GM12864 (cell line): ENCODE measurements around the gene THRB.

ENCODE experiments used
- DNase-seq: peaks from one replicate; pipeline ENCODE4 v3.0.0-alpha.2; 2011; ENCODE audit warnings: low read depth
- H3K4me3 ChIP-seq: 2 replicates; pipeline ENCODE4 v1.5.1; 2011; ENCODE audit warnings: mild to moderate bottlenecking, low read depth, low read length, control low read depth
- TF ChIP-seq, protein P1 (sequence below): IDR thresholded peaks from 2 replicates; pipeline ENCODE4 v1.5.1; 2011; ENCODE audit warnings: low read depth, mild to moderate bottlenecking, moderate library complexity, low read length, control low read depth, inconsistent platforms; ENCODE audit errors: missing control alignments

The THRB gene

DNA sequence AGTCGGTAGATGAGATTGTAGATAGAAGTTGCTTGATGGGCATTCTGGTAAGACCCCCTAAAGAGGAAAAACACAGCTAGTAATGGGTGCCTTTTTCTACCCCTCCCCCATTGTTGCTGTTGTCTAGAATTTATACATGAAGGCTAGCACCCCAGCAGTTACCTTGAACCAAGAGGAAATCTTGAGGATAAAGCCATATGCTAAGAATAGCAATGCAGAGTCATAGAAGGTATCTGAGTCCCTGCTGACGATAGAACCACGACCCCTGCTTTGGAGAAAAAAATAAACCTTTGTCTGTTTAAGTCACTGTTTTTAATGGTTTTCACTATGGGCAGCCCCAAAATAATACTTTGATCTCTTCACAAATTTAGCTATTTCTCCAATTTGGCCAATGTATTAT is 162.6 kb downstream of the THRB start:
- no peak overlapping the region for H3K4me3 ChIP-seq
- DNase-seq, result no peak
- TF ChIP-seq, protein P1, sequence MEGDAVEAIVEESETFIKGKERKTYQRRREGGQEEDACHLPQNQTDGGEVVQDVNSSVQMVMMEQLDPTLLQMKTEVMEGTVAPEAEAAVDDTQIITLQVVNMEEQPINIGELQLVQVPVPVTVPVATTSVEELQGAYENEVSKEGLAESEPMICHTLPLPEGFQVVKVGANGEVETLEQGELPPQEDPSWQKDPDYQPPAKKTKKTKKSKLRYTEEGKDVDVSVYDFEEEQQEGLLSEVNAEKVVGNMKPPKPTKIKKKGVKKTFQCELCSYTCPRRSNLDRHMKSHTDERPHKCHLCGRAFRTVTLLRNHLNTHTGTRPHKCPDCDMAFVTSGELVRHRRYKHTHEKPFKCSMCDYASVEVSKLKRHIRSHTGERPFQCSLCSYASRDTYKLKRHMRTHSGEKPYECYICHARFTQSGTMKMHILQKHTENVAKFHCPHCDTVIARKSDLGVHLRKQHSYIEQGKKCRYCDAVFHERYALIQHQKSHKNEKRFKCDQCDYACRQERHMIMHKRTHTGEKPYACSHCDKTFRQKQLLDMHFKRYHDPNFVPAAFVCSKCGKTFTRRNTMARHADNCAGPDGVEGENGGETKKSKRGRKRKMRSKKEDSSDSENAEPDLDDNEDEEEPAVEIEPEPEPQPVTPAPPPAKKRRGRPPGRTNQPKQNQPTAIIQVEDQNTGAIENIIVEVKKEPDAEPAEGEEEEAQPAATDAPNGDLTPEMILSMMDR, result no peak

DNA sequence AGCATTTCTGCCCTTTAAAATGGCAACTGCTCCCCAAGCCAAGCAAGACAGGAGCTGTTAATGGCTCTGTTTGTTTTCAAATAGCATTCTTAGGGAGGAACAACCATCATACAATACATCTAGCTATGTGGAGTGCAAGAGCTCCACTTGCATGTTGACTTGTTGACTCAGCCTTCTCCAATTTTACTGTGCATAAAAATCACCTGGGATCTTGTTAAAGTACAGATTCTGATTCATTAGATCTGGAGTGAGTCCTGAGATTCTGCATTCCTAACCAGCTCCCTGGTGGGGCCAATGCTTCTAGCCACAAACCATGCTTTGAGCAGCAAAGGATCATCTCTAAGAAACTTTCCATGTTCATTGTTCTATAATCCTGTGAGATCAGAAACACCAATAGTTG is 171.4 kb downstream of the THRB start:
- no peak for DNase-seq
- no peak overlapping the region for H3K4me3 ChIP-seq
- TF ChIP-seq, protein P1, result no peak

DNA sequence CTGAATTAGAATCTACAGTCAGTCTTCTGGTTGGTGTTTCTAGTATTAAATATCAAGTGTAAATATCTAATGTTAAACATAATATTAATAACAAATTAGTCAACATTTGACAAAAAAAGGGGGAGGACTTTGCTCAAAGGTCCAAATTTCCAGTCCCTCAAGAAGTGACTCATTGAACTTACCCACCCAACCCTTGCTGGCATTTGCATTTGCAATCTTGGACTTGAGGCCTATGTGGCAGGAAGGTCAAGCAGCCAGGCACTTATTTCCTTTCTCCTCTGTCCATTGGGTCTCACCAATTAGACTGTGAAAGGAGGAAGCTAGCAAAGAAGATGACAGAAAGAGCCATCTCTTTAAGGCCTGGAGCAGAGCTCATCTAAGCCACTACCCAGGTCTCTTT is 174.0 kb downstream of the THRB start:
- no peak for DNase-seq
- TF ChIP-seq, protein P1, result no peak
- no peak overlapping the region for H3K4me3 ChIP-seq

DNA sequence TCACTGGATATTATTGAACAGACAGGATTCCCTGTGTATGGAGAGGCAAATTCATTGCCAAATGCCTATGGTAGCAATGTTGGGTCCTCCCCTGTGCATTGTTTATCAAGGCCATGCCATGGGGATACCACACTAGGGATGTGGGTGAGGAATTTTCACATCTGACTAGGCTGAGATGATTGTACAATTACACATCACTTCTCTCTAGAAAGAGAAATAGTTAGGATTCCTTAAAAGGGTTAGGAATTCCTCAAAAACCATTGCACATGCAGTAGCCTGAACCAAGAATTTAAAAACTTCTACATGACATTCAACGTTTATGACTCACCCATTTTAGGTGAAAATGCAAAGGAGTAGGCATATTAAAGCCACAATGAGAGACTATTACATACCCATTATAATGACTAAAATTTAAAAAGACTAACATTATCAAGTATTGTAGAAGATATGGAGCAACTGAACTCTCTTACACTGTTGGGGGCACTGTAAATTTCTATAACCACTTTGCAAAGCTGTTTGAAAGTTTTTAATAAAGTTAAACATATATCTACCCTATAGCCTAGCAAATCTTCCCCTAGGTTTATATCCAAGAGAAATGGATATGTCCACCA is 175.9 kb downstream of the THRB start:
- no peak for DNase-seq
- H3K4me3 ChIP-seq, result no peak overlapping the region
- TF ChIP-seq, protein P1, result no peak

DNA sequence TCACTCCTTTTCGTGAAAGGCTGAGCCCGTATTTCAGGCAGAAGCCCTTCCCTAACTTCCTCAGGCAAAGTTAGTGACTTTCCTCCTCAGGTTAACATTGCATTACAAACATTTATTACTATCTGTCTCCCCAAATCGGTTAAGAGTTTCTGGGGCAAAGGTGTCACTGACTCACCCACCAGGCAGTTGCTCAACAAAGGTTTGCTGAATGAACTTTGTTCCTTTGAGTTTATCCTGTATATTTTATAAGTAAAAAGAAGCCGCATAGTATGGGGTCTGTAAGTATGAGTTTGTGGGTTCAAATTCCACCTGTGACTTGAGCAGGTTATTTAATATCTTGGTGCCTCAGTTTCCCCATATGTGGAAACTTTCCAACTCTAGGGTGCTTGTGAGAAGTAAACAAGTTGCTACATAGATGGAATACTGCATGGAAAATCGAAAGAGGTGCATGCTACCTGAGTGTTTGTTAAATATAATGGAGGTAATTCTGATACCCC is 177.7 kb downstream of the THRB start:
- TF ChIP-seq, protein P1, result no peak
- H3K4me3 ChIP-seq, result no peak overlapping the region
- DNase-seq, result no peak

DNA sequence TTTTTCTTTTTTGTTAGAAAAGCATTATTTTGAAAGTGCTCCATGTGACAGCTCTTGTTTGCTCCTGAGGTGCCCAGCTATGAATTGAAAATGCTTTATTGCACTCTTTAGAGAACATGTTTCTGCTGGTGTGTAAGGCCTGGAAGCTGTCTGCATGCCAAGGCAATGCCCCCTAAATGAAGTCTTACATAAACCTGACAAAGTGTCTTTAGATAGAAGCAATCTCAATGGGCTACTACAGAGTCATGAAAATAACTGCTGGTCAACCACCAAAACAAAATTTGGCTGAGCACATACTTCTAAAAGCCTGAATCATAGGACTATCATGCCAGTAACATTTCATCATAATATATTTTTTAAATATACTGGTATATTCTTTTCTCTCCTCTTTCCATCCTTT is 178.7 kb downstream of the THRB start:
- TF ChIP-seq, protein P1, result no peak
- no peak for DNase-seq
- H3K4me3 ChIP-seq, result no peak overlapping the region

DNA sequence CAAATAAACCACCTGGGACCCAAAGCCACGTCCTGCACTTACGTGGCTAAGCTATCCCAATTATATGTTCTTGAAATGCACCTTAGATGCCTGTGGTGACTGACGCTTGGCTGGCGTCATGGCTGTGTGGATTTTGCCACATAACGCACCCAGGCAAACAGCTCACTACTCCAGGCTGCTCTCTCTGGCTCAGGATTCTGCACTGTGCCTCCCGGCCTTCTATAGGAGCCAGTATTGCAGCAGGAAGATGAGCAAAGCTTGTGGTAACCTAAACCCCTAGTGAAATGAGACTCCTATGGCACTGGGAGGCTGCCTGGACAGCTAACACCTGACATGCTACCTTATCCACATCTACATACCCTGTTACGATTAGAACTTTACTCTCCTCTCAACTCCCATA is 179.3 kb downstream of the THRB start:
- no peak overlapping the region for H3K4me3 ChIP-seq
- no peak for DNase-seq
- TF ChIP-seq, protein P1, result no peak
